Measurements from ENCODE around the gene CCDC102A.
"Not testable (repeated sequence)": the region's sequence is repeated elsewhere in the genome, so short reads cannot be mapped to it uniquely, and the experiment has no call there.

DNA sequence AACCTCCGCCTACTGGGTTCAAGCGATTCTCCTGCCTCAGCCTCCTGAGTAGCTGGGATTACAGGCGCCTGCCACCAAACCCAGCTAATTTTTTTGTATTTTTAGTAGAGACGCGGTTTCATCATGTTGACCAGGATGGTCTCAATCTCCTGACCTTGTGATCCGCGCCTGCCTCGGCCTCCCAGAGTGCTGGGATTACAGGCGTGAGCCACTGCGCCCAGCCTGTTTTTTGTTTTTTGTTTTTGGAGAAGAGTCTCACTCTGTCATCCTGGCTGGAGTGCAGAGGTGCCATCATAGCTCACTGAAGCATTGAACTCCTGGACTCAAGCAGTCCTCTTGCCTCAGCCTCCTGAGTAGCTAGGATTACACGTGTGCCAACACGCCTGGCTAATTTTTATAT is 11.2 kb upstream of the CCDC102A start:
- TF ChIP-seq FOXS1 (CRISPR knock-in tag; IDR thresholded peaks at IDR 0.05): not testable (repeated sequence)
- TF ChIP-seq, protein P1, sequence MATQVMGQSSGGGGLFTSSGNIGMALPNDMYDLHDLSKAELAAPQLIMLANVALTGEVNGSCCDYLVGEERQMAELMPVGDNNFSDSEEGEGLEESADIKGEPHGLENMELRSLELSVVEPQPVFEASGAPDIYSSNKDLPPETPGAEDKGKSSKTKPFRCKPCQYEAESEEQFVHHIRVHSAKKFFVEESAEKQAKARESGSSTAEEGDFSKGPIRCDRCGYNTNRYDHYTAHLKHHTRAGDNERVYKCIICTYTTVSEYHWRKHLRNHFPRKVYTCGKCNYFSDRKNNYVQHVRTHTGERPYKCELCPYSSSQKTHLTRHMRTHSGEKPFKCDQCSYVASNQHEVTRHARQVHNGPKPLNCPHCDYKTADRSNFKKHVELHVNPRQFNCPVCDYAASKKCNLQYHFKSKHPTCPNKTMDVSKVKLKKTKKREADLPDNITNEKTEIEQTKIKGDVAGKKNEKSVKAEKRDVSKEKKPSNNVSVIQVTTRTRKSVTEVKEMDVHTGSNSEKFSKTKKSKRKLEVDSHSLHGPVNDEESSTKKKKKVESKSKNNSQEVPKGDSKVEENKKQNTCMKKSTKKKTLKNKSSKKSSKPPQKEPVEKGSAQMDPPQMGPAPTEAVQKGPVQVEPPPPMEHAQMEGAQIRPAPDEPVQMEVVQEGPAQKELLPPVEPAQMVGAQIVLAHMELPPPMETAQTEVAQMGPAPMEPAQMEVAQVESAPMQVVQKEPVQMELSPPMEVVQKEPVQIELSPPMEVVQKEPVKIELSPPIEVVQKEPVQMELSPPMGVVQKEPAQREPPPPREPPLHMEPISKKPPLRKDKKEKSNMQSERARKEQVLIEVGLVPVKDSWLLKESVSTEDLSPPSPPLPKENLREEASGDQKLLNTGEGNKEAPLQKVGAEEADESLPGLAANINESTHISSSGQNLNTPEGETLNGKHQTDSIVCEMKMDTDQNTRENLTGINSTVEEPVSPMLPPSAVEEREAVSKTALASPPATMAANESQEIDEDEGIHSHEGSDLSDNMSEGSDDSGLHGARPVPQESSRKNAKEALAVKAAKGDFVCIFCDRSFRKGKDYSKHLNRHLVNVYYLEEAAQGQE (IDR thresholded peaks at IDR 0.05): not testable (repeated sequence)
- TF ChIP-seq, protein P2, sequence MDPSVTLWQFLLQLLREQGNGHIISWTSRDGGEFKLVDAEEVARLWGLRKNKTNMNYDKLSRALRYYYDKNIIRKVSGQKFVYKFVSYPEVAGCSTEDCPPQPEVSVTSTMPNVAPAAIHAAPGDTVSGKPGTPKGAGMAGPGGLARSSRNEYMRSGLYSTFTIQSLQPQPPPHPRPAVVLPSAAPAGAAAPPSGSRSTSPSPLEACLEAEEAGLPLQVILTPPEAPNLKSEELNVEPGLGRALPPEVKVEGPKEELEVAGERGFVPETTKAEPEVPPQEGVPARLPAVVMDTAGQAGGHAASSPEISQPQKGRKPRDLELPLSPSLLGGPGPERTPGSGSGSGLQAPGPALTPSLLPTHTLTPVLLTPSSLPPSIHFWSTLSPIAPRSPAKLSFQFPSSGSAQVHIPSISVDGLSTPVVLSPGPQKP (IDR thresholded peaks at IDR 0.05; ENCODE audit: low read depth, low read length): not testable (repeated sequence)

Measured in A549 (cell line).